Astrocyte of the cerebellum (primary cell): ENCODE measurements around the gene MYOCOS.

Experiments
- DNase-seq: peaks from one replicate; pipeline ENCODE4 v3.0.0-alpha.2; 2011; ENCODE audit warnings: low read depth
- H3K4me3 ChIP-seq: 2 replicates; pipeline ENCODE4 v1.5.1; 2011; ENCODE audit warnings: mild to moderate bottlenecking, low read depth, low read length, moderate library complexity
- in situ Hi-C: cut with HindIII; loops from 2 replicates; pipeline ENCODE4 v1.10.0; 2017; ENCODE audit warnings: low sequenced_read_pairs
- TF ChIP-seq, protein P1 (sequence below): IDR thresholded peaks from 2 replicates; pipeline ENCODE4 v1.5.1; 2012; ENCODE audit warnings: low read length, low read depth, moderate library complexity, mild to moderate bottlenecking; ENCODE audit errors: missing control alignments

MYOCOS gene

DNA sequence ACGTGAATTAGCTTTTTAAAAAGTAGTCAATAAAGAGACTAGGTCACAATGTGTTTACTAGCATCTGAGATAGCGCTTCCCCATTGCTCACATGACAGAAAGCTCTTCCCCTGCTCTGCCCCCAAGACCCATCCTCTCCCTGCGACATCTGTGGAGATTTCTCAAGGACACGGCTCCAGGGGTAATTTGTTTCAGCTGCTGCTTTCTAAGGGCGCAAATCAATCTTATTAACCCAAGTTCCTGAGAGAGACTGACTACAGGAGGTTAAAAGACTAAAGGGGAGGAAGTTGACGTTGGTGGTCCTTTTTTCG, at the start of gene MYOCOS:
TSS of gene MYOCOS (plus strand) at position 92 of the 311 bp plus-strand sequence. CDS start 1,641 bp downstream, outside the sequence.
- in situ Hi-C loops, result no loop called here
- no peak within 1 kb of the TSS for H3K4me3 ChIP-seq
- DNase-seq, result no peak
- TF ChIP-seq, protein P1, sequence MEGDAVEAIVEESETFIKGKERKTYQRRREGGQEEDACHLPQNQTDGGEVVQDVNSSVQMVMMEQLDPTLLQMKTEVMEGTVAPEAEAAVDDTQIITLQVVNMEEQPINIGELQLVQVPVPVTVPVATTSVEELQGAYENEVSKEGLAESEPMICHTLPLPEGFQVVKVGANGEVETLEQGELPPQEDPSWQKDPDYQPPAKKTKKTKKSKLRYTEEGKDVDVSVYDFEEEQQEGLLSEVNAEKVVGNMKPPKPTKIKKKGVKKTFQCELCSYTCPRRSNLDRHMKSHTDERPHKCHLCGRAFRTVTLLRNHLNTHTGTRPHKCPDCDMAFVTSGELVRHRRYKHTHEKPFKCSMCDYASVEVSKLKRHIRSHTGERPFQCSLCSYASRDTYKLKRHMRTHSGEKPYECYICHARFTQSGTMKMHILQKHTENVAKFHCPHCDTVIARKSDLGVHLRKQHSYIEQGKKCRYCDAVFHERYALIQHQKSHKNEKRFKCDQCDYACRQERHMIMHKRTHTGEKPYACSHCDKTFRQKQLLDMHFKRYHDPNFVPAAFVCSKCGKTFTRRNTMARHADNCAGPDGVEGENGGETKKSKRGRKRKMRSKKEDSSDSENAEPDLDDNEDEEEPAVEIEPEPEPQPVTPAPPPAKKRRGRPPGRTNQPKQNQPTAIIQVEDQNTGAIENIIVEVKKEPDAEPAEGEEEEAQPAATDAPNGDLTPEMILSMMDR, result no peak

- TF ChIP-seq, protein P1, result no peak
- in situ Hi-C loops, result no loop called here
- no peak overlapping the region for H3K4me3 ChIP-seq
- no peak for DNase-seq
Observed at GRCh38 chr1:171576144-171576543, 45.9 kb upstream of the MYOCOS start.

DNA sequence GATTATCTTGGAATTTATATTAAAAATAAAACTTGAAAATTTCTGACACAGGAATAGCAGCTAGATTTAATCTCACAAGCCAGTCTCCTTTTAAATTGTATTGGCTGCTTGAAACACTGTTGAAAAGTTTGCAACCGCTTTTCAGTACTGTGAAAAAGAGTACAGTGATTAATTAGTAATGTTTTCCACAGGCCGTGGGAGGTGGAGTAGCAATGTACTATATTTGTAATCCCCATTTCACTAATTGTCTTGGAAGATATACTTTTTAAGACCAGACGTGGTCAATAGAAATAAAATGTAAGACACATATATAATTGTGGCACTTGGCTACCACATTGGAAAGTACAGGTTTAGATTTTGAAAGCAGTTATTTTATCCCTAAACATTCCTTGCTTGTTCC, 40.8 kb upstream of the MYOCOS start:
- H3K4me3 ChIP-seq, result no peak overlapping the region
- TF ChIP-seq, protein P1, result no peak
- no peak for DNase-seq
- in situ Hi-C loops, result no loop called here

DNA sequence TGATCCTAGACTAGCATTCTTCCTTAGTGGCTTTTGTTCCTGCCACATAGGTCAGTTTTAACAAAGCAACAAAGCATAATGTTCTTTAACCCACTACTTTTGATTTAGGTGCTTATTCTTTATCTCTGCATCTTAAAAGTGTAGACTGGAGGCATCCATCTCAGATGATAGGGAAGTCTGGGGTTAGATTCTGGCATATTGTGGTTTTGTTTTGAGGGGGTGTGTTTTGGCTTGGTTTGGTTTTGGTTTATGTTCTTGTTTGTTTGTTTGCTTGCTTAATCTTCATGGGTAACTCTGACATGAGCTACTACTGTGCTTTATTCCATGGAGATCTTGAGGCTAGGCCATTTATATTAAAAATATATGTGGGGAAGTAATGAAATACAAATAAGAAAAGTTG, 40.3 kb upstream of the MYOCOS start:
- H3K4me3 ChIP-seq, result no peak overlapping the region
- TF ChIP-seq, protein P1, result no peak
- DNase-seq, result no peak
- in situ Hi-C loops, result no loop called here

DNA sequence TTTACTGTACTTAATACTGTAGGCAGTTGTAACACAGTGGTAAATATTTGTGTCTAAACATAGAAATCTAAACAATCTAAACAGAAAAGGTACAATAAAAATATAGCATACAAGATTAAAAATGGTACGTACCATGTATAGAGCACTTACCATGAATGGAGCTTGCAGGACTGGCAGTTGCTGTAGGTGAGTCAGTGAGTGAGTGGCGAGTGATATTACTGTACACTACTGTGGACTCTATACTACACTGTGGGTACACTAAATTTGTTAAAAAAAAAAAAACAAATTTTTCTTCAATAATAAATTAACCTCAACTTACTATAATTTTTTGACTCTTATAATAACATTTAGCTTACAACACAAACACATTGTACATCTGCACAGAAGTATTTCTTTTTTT, 39.5 kb upstream of the MYOCOS start:
- DNase-seq, result no peak
- H3K4me3 ChIP-seq, result no peak overlapping the region
- TF ChIP-seq, protein P1, result no peak
- in situ Hi-C loops, result no loop called here

GRCh38 chr1:171583591-171584201, 38.3 kb upstream of the MYOCOS start:
- TF ChIP-seq, protein P1, result no peak
- in situ Hi-C loops, result no loop called here
- no peak for DNase-seq
- no peak overlapping the region for H3K4me3 ChIP-seq

GRCh38 chr1:171585715-171586114, 36.3 kb upstream of the MYOCOS start:
- in situ Hi-C loops, result no loop called here
- TF ChIP-seq, protein P1, result no peak
- no peak overlapping the region for H3K4me3 ChIP-seq
- no peak for DNase-seq
